IPS DF 19.7 (cell line): ENCODE data around the gene TIMP4.
A peak's percentile ranks its signal among the peaks of the same experiment; 100 is the strongest.

Experiments used
- DNase-seq: peaks from one replicate; pipeline ENCODE4 v3.0.0-alpha.2; 2013; ENCODE audit warnings: low read depth, low spot score

Gene TIMP4

GRCh38 chr3:12185172-12185710 is 26.5 kb upstream of the TIMP4 start:
- DNase-seq, result no peak

GRCh38 chr3:12184541-12184940 is 25.8 kb upstream of the TIMP4 start:
- DNase-seq, result no peak

- no peak for DNase-seq
These were observed 24.2 kb upstream of the TIMP4 start for GRCh38 chr3:12182687-12183441.

GRCh38 chr3:12181806-12182205 is 23.1 kb upstream of the TIMP4 start:
- no peak for DNase-seq

- no peak for DNase-seq
These were observed 22.6 kb upstream of the TIMP4 start for GRCh38 chr3:12181301-12181700.

GRCh38 chr3:12180631-12181030 is 21.9 kb upstream of the TIMP4 start:
- no peak for DNase-seq

GRCh38 chr3:12180218-12180617 is 21.5 kb upstream of the TIMP4 start:
- no peak for DNase-seq

- no peak for DNase-seq
These were observed 20.7 kb upstream of the TIMP4 start for GRCh38 chr3:12179441-12179840.

- DNase-seq, result no peak
These were observed 19.5 kb upstream of the TIMP4 start for GRCh38 chr3:12178091-12178820.

GRCh38 chr3:12177126-12177525 is 18.4 kb upstream of the TIMP4 start:
- no peak for DNase-seq

- DNase-seq, result no peak
These were observed 17.2 kb upstream of the TIMP4 start for GRCh38 chr3:12175844-12176453.

- no peak for DNase-seq
These were observed 16.5 kb upstream of the TIMP4 start for GRCh38 chr3:12175137-12175593.

- DNase-seq, result no peak
These were observed 11.5 kb upstream of the TIMP4 start for GRCh38 chr3:12170207-12170606.

GRCh38 chr3:12165909-12166308 is 7.2 kb upstream of the TIMP4 start:
- no peak for DNase-seq

GRCh38 chr3:12159227-12159601 is 502 bp upstream of the TIMP4 start:
- peak; percentile 83 for DNase-seq

GRCh38 chr3:12157026-12157425 is 1.7 kb downstream of the TIMP4 start:
- no peak for DNase-seq

- DNase-seq, result no peak
These were observed 2.9 kb downstream of the TIMP4 start for GRCh38 chr3:12155828-12156227.

- no peak for DNase-seq
These were observed 3.4 kb downstream of the TIMP4 start for GRCh38 chr3:12155264-12155663.

- no peak for DNase-seq
These were observed 4.6 kb downstream of the TIMP4 start for GRCh38 chr3:12154151-12154550.

GRCh38 chr3:12150112-12150511 is 8.6 kb downstream of the TIMP4 start:
- DNase-seq, result no peak

- no peak for DNase-seq
These were observed 9.7 kb downstream of the TIMP4 start for GRCh38 chr3:12149029-12149428.

GRCh38 chr3:12148183-12148940 is 10.3 kb downstream of the TIMP4 start:
- no peak for DNase-seq
